Endodermal cell (in vitro differentiated cells): ENCODE measurements around the gene HOXB3. TPM values are rescaled to one million over a fixed set of nuclear protein-coding genes. Genes with fewer than 3 reads are reported as not detected.

Source experiments
- DNase-seq: peaks from one replicate; pipeline ENCODE4 v3.0.0-alpha.2; 2017
- H3K27ac ChIP-seq: 2 replicates; pipeline ENCODE4 v1.5.1; 2013; ENCODE audit warnings: mild to moderate bottlenecking, low read depth, low read length, moderate library complexity
- H3K27me3 ChIP-seq: 2 replicates; pipeline ENCODE4 v1.6.1; 2013; ENCODE audit warnings: mild to moderate bottlenecking, low read length, moderate library complexity; ENCODE audit not compliant: insufficient read depth, control insufficient read depth, poor library complexity, severe bottlenecking
- H3K36me3 ChIP-seq: 2 replicates; pipeline ENCODE4 v1.7.0; 2013; ENCODE audit warnings: mild to moderate bottlenecking, low read length, moderate library complexity; ENCODE audit not compliant: control insufficient read depth, insufficient read depth
- H3K4me1 ChIP-seq: one replicate; pipeline ENCODE4 v1.7.0; 2013; ENCODE audit warnings: low read length; ENCODE audit not compliant: control insufficient read depth, insufficient read depth
- H3K4me3 ChIP-seq: 2 replicates; pipeline ENCODE4 v1.5.1; 2013; ENCODE audit warnings: mild to moderate bottlenecking, low read length, moderate library complexity
- H3K9ac ChIP-seq: 2 replicates; pipeline ENCODE4 v1.6.1; 2013; ENCODE audit warnings: mild to moderate bottlenecking, low read length, moderate library complexity; ENCODE audit not compliant: poor library complexity, severe bottlenecking; ENCODE audit errors: extremely low read depth
- H3K9me3 ChIP-seq: 2 replicates; pipeline ENCODE4 v1.6.1; 2013; ENCODE audit warnings: mild to moderate bottlenecking, low read length, moderate library complexity; ENCODE audit not compliant: control insufficient read depth
- H3K27ac Mint-ChIP-seq: 2 replicates; pipeline ENCODE4 v1.8.0; 2020; ENCODE audit warnings: mixed read lengths
- H3K27me3 Mint-ChIP-seq: 2 replicates; pipeline ENCODE4 v1.8.0; 2021; ENCODE audit warnings: mild to moderate bottlenecking, mixed read lengths; ENCODE audit not compliant: insufficient read depth
- H3K36me3 Mint-ChIP-seq: 2 replicates; pipeline ENCODE4 v1.8.0; 2020; ENCODE audit warnings: low read depth, mixed read lengths
- H3K4me1 Mint-ChIP-seq: 2 replicates; pipeline ENCODE4 v1.8.0; 2020; ENCODE audit warnings: mixed read lengths
- H3K4me3 Mint-ChIP-seq: 2 replicates; pipeline ENCODE4 v1.8.0; 2020; ENCODE audit warnings: mild to moderate bottlenecking, moderate library complexity, mixed read lengths
- H3K9me3 Mint-ChIP-seq: 2 replicates; pipeline ENCODE4 v1.8.0; 2020; ENCODE audit warnings: mild to moderate bottlenecking, mixed read lengths
- WGBS, 2 experiments: methylation state at CpG; one replicate each; pipeline versions ENCODE4 v1.1.5 to v1.1.7; 2013; ENCODE audit warnings: missing lambda C conversion rate in 2 of 2, mixed read lengths in 1 of 2; ENCODE audit not compliant: insufficient coverage in 1 of 2, insufficient read length in 1 of 2; 5-methylcytosine and 5-hydroxymethylcytosine counted together
- total RNA-seq, 2 donors: library from RNA; stranded (reverse); fragmentation: NEBNext Ultra II Directional in 1 of 2; extraction: Animal tissue kit (Norgen Biotek cat#: 25700) in 1 of 2; gene quantifications; 2 replicates in 1 of 2; 3 replicates in 1 of 2; pipeline ENCODE4 v1.2.1, GENCODE V29; 2021
- TF ChIP-seq, protein P1 (sequence below): fragments of 200-600 bp; sonication (generic); conservative IDR thresholded peaks from 2 replicates; pipeline ENCODE4 v1.5.0; 2021; ENCODE audit warnings: antibody characterized with exemption, mild to moderate bottlenecking

The HOXB3 gene
- total RNA-seq, 2 donors from 2014 or later = not detected

DNA sequence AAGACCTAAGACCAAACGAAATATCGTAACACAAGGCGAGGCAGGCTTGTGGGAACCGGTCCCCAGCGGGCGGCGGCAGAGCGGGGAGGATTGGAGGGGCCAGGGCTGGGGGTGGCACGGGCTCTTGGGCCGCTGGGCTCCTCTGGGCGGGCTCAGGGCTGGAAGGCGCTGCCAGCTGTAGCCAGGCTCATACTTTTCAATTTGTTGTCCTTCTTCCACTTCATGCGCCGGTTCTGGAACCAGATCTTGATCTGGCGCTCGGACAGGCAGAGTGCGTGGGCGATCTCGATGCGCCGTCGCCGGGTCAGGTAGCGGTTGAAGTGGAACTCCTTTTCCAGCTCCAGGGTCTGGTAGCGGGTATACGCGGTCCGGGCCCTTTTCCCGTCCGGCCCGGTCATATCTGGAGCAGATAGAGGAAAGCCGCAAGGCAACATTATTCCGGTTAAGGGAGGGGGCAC is 2.0 kb upstream of the HOXB3 start:
- TF ChIP-seq, protein P1, sequence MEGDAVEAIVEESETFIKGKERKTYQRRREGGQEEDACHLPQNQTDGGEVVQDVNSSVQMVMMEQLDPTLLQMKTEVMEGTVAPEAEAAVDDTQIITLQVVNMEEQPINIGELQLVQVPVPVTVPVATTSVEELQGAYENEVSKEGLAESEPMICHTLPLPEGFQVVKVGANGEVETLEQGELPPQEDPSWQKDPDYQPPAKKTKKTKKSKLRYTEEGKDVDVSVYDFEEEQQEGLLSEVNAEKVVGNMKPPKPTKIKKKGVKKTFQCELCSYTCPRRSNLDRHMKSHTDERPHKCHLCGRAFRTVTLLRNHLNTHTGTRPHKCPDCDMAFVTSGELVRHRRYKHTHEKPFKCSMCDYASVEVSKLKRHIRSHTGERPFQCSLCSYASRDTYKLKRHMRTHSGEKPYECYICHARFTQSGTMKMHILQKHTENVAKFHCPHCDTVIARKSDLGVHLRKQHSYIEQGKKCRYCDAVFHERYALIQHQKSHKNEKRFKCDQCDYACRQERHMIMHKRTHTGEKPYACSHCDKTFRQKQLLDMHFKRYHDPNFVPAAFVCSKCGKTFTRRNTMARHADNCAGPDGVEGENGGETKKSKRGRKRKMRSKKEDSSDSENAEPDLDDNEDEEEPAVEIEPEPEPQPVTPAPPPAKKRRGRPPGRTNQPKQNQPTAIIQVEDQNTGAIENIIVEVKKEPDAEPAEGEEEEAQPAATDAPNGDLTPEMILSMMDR = no peak
- Mint-ChIP-seq H3K36me3 (no peaks in the 10 kb centered on the region), H3K27me3 (peaks cover 100% of the 10 kb centered on the region), H3K9me3 (no peaks in the 10 kb centered on the region), H3K4me1 (peaks cover 9% of the 10 kb centered on the region), H3K4me3 (no peak overlapping the region), H3K27ac (no peak overlapping the region)
- Histone ChIP-seq H3K9ac (no peak overlapping the region), H3K27ac (no peak overlapping the region), H3K4me1 (no peaks in the 10 kb centered on the region), H3K4me3 (no peak overlapping the region), H3K9me3 (no peaks in the 10 kb centered on the region), H3K36me3 (no peaks in the 10 kb centered on the region), H3K27me3 (peaks cover 100% of the 10 kb centered on the region)
- 11 to 19% methylated on average over 8 to 33 of the region's 33 CpGs for WGBS, 2 experiments
- DNase-seq = peak; percentile 68

DNA sequence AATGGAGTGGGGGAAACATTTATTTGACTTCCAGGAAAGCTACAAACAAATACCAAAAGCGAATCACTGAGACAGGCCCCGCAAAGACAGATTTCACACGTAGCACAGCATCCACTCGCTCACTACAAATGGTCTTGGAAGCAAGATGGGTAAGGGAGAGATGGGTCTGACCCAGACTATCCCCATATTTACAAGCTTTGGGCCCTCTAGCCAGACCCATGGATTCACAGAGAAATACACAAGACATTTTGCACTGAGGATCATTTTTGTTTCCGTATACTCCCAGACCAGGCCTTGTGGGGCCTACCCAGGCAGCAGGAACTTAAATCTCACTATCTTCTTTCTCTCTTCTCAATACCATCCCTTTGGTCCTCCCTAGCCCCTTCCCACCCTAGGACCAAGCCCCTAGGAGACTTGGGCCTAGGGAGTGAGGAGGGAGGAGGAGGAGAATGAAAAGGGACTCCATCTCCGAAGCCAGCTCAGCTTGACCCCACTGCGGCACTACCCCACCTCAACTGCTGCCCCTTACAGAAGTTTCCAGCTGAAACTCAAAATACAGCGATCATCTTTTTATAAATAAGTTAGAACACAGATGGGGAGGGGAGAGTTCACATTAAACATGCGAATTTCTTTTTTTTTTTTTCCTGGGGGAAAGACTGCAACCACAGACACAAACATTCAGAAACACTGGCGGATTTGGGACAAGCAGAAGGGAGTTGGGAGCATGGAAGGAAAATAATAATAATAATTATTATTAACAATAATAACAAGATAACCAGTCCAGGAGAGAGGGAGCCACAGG is 1.4 kb upstream of the HOXB3 start:
- H3K4me1 Mint-ChIP-seq = peaks cover 9% of the 10 kb centered on the region
- no peak for DNase-seq
- no peaks in the 10 kb centered on the region for H3K36me3 Mint-ChIP-seq
- Histone ChIP-seq H3K9me3 (no peaks in the 10 kb centered on the region), H3K36me3 (no peaks in the 10 kb centered on the region), H3K4me3 (no peak overlapping the region), H3K27me3 (peaks cover 100% of the 10 kb centered on the region), H3K9ac (no peak overlapping the region), H3K4me1 (no peaks in the 10 kb centered on the region), H3K27ac (no peak overlapping the region)
- WGBS, 2 experiments = 70 to 88% methylated on average over 4 to 8 of the region's 10 CpGs
- H3K9me3 Mint-ChIP-seq = no peaks in the 10 kb centered on the region
- no peak overlapping the region for H3K27ac Mint-ChIP-seq
- H3K27me3 Mint-ChIP-seq = peaks cover 100% of the 10 kb centered on the region
- TF ChIP-seq, protein P1 = no peak
- no peak overlapping the region for H3K4me3 Mint-ChIP-seq

DNA sequence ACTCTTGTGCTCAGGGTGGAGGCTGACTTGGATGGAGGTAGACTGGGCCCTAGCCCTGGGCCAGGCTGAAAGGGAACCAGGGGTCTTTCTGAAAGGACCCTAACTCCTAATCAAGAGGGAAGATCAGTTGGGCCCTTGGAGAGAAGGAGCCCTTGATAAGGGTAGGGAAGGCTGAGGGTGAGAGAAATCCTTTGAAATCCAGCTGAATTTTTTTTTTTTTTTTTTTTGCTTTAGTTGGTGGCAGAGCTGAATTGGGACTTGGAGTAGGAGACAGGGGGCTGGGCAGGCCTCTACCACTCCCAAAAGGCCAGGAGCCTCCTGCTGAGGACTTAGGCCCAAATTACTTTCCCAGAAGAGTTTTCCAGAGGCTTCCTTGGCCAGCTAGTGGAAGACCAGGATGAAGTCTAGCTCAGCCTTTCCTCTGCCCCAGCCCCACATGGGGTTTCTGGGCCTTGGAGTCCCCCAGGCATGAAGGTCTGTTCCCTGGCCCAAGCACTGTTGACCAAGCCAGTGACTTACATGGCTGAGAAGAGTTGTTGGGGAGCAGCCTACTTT is 643 bp upstream of the HOXB3 start:
- Mint-ChIP-seq H3K4me3 (no peak overlapping the region), H3K4me1 (peaks cover 5% of the 10 kb centered on the region), H3K27ac (no peak overlapping the region), H3K27me3 (peaks cover 100% of the 10 kb centered on the region), H3K36me3 (no peaks in the 10 kb centered on the region), H3K9me3 (no peaks in the 10 kb centered on the region)
- TF ChIP-seq, protein P1 = no peak
- H3K9ac ChIP-seq = no peak overlapping the region
- DNase-seq = no peak
- no peaks in the 10 kb centered on the region for H3K36me3 ChIP-seq
- no peaks in the 10 kb centered on the region for H3K9me3 ChIP-seq
- H3K4me3 ChIP-seq = no peak overlapping the region
- H3K4me1 ChIP-seq = no peaks in the 10 kb centered on the region
- H3K27ac ChIP-seq = no peak overlapping the region
- peaks cover 100% of the 10 kb centered on the region for H3K27me3 ChIP-seq
